Neural cell (in vitro differentiated cells): Measurements from ENCODE around the gene AGPAT4. TPM values are rescaled to one million over a fixed set of nuclear protein-coding genes. Genes with fewer than 3 reads are reported as not detected.

ENCODE experiments used
- H2AFZ ChIP-seq: fragments of 200-600, 300-800 bp; sonication (generic), shearing (Covaris generic); 2 replicates; pipeline ENCODE4 v1.6.0; 2014; ENCODE audit warnings: low read depth, mild to moderate bottlenecking, antibody characterized with exemption, low read length, moderate library complexity
- H3F3A ChIP-seq: fragments of 200-600 bp; shearing (Covaris generic); 2 replicates; pipeline ENCODE4 v1.6.1; 2016; ENCODE audit warnings: mild to moderate bottlenecking, moderate library complexity, mixed read lengths, antibody characterized with exemption, low read length; ENCODE audit not compliant: insufficient read depth, poor library complexity, severe bottlenecking
- H3K27ac ChIP-seq: fragments of 200-600, 300-800 bp; sonication (generic), shearing (Covaris generic); 2 replicates; pipeline ENCODE4 v1.5.1; 2014; ENCODE audit warnings: mild to moderate bottlenecking, low read length, moderate library complexity
- H3K27me3 ChIP-seq: fragments of 300-800, 200-600 bp; sonication (generic), shearing (Covaris generic); 2 replicates; pipeline ENCODE4 v1.6.0; 2014; ENCODE audit warnings: mild to moderate bottlenecking, low read depth, low read length, moderate library complexity; ENCODE audit not compliant: insufficient read depth
- H3K36me3 ChIP-seq: fragments of 300-800, 200-600 bp; sonication (generic), shearing (Covaris generic); 2 replicates; pipeline ENCODE4 v1.5.1; 2014; ENCODE audit warnings: mild to moderate bottlenecking, antibody characterized with exemption, low read length, moderate library complexity; ENCODE audit not compliant: insufficient read depth
- H3K4me2 ChIP-seq: fragments of 300-800, 200-600 bp; sonication (generic), shearing (Covaris generic); 2 replicates; pipeline ENCODE4 v1.6.0; 2014; ENCODE audit warnings: mild to moderate bottlenecking, low read length
- H3K4me3 ChIP-seq: fragments of 300-800, 200-600 bp; sonication (generic), shearing (Covaris generic); 2 replicates; pipeline ENCODE4 v1.5.1; 2014; ENCODE audit warnings: mild to moderate bottlenecking, low read length, moderate library complexity
- H3K79me2 ChIP-seq: fragments of 200-600 bp; shearing (Covaris generic); replicated peaks from 2 replicates; pipeline ENCODE4 v1.6.0; 2014; ENCODE audit warnings: mild to moderate bottlenecking, low read length, moderate library complexity; ENCODE audit not compliant: insufficient read depth
- H3K9ac ChIP-seq: fragments of 300-800, 200-600 bp; sonication (generic), shearing (Covaris generic); 2 replicates; pipeline ENCODE4 v1.6.1; 2016; ENCODE audit warnings: mild to moderate bottlenecking, low read length, mixed read lengths
- H3K9me2 ChIP-seq: fragments of 200-600 bp; shearing (Covaris generic); 2 replicates; pipeline ENCODE4 v1.6.1; 2016; ENCODE audit warnings: mild to moderate bottlenecking, low read length, mixed read lengths; ENCODE audit not compliant: insufficient read depth
- H3K9me3 ChIP-seq: fragments of 200-600, 300-800 bp; sonication (generic), shearing (Covaris generic); 2 replicates; pipeline ENCODE4 v1.6.1; 2016; ENCODE audit warnings: mild to moderate bottlenecking, mixed run types, low read length, moderate library complexity, mixed read lengths
- H4K20me1 ChIP-seq: fragments of 200-600 bp; shearing (Covaris generic); 2 replicates; pipeline ENCODE4 v1.6.1; 2016; ENCODE audit warnings: mild to moderate bottlenecking, mixed run types; ENCODE audit not compliant: insufficient read depth
- CTCF ChIP-seq: fragments of 450-650 bp; IDR thresholded peaks from 2 replicates; pipeline ENCODE4 v1.5.1; 2014; ENCODE audit warnings: antibody characterized with exemption, mild to moderate bottlenecking, moderate library complexity; ENCODE audit not compliant: poor library complexity, severe bottlenecking
- EP300 ChIP-seq: fragments of 450-650 bp; conservative IDR thresholded peaks from 2 replicates; pipeline ENCODE4 v1.6.1; 2014; ENCODE audit warnings: antibody characterized with exemption, mild to moderate bottlenecking, moderate library complexity; ENCODE audit not compliant: poor library complexity, severe bottlenecking
- EZH2 ChIP-seq: fragments of 200-600, 300-800 bp; shearing (Covaris generic), sonication (generic); IDR thresholded peaks from 2 replicates; pipeline ENCODE4 v1.6.1; 2014; ENCODE audit warnings: antibody characterized with exemption, low read length, borderline replicate concordance, mild to moderate bottlenecking; ENCODE audit not compliant: insufficient read depth, poor library complexity, severe bottlenecking
- MXI1 ChIP-seq: fragments of 450-650 bp; conservative IDR thresholded peaks from 2 replicates; pipeline ENCODE4 v1.6.1; 2014; ENCODE audit warnings: antibody characterized with exemption, mild to moderate bottlenecking; ENCODE audit not compliant: poor library complexity, severe bottlenecking
- POLR2AphosphoS5 ChIP-seq: IDR thresholded peaks from 2 replicates; pipeline ENCODE4 v1.6.1; 2012
- RAD21 ChIP-seq: fragments of 450-650 bp; conservative IDR thresholded peaks from 2 replicates; pipeline ENCODE4 v1.6.1; 2014; ENCODE audit warnings: antibody characterized with exemption, mild to moderate bottlenecking, moderate library complexity
- SMC3 ChIP-seq: fragments of 450-650 bp; conservative IDR thresholded peaks from 2 replicates; pipeline ENCODE4 v1.6.1; 2014; ENCODE audit warnings: antibody characterized with exemption, mild to moderate bottlenecking, moderate library complexity; ENCODE audit not compliant: poor library complexity
- TAF1 ChIP-seq: IDR thresholded peaks from 2 replicates; pipeline ENCODE4 v1.6.1; 2012; ENCODE audit warnings: low read depth
- polyA plus RNA-seq: library from polyadenylated mRNA; depleted of rRNA; stranded (reverse); fragments of >200 nt; gene quantifications from 2 replicates; pipeline ENCODE4 v1.2.3, GENCODE V29; 2014
- TF ChIP-seq, protein P1 (sequence below): IDR thresholded peaks from 2 replicates; pipeline ENCODE4 v1.6.1; 2012; ENCODE audit warnings: borderline replicate concordance

AGPAT4 gene
- polyA plus RNA-seq, 1 donor from 2014 or later = 42.6 TPM

- no peak overlapping the region for H3K4me2 ChIP-seq
- no peaks in the 10 kb centered on the region for H3K36me3 ChIP-seq
- H3F3A ChIP-seq = no peaks in the 10 kb centered on the region
- no peaks in the 10 kb centered on the region for H4K20me1 ChIP-seq
- H3K27ac ChIP-seq = no peak overlapping the region
- no peaks in the 10 kb centered on the region for H3K9me2 ChIP-seq
- H3K4me3 ChIP-seq = no peak overlapping the region
- no peaks in the 10 kb centered on the region for H3K79me2 ChIP-seq
- H3K9me3 ChIP-seq = no peaks in the 10 kb centered on the region
- no peak overlapping the region for H2AFZ ChIP-seq
- TF ChIP-seq, protein P1, sequence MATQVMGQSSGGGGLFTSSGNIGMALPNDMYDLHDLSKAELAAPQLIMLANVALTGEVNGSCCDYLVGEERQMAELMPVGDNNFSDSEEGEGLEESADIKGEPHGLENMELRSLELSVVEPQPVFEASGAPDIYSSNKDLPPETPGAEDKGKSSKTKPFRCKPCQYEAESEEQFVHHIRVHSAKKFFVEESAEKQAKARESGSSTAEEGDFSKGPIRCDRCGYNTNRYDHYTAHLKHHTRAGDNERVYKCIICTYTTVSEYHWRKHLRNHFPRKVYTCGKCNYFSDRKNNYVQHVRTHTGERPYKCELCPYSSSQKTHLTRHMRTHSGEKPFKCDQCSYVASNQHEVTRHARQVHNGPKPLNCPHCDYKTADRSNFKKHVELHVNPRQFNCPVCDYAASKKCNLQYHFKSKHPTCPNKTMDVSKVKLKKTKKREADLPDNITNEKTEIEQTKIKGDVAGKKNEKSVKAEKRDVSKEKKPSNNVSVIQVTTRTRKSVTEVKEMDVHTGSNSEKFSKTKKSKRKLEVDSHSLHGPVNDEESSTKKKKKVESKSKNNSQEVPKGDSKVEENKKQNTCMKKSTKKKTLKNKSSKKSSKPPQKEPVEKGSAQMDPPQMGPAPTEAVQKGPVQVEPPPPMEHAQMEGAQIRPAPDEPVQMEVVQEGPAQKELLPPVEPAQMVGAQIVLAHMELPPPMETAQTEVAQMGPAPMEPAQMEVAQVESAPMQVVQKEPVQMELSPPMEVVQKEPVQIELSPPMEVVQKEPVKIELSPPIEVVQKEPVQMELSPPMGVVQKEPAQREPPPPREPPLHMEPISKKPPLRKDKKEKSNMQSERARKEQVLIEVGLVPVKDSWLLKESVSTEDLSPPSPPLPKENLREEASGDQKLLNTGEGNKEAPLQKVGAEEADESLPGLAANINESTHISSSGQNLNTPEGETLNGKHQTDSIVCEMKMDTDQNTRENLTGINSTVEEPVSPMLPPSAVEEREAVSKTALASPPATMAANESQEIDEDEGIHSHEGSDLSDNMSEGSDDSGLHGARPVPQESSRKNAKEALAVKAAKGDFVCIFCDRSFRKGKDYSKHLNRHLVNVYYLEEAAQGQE = no peak
- TF ChIP-seq EZH2 (no peak), RAD21 (no peak), EP300 (no peak), CTCF (no peak), POLR2AphosphoS5 (no peak), TAF1 (no peak)
- H3K9ac ChIP-seq = no peak overlapping the region
- no peaks in the 10 kb centered on the region for H3K27me3 ChIP-seq
These were observed 16.9 kb upstream of the AGPAT4 start for GRCh38 chr6:161290751-161291150.

DNA sequence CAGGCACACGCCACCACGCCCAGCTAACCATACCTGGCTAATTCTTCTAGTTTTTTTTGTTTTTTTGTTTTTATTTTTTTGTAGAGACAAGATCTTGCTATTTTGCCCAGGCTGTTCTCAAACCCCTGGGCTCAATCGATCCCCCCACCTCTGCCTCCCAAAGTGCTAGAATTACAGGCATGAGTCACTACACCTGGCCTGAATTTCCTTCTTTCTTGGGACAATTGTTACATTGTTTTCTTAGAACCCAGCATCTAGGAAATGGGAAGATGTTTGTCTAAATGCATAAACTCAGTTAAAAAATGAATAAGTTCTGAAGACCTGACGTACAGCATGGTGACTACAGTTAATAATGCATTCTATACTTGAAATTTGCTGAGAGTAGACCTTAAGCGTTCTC, 10.8 kb upstream of the AGPAT4 start:
- Histone ChIP-seq H3K27ac (no peak overlapping the region), H3K36me3 (no peaks in the 10 kb centered on the region), H4K20me1 (no peaks in the 10 kb centered on the region), H3K9me2 (no peaks in the 10 kb centered on the region), H3K79me2 (no peaks in the 10 kb centered on the region), H3K9me3 (no peaks in the 10 kb centered on the region), H3F3A (no peaks in the 10 kb centered on the region), H3K4me2 (no peak overlapping the region), H2AFZ (no peak overlapping the region), H3K27me3 (no peaks in the 10 kb centered on the region), H3K9ac (no peak overlapping the region), H3K4me3 (no peak overlapping the region)
- TF ChIP-seq EZH2 = no peak
- no peak for TF ChIP-seq SMC3
- TF ChIP-seq CTCF = no peak
- no peak for TF ChIP-seq TAF1
- TF ChIP-seq POLR2AphosphoS5 = no peak
- TF ChIP-seq, protein P1 = no peak
- no peak for TF ChIP-seq MXI1
